Hepatocyte (in vitro differentiated cells): ENCODE results near the gene TES. TPM values are rescaled to one million over a fixed set of nuclear protein-coding genes. Genes with fewer than 3 reads are reported as not detected.

ENCODE experiments used
- DNase-seq: peaks from one replicate; pipeline ENCODE4 v3.0.0-alpha.2; 2016; ENCODE audit warnings: low spot score
- H2AFZ ChIP-seq: fragments of 200-600 bp; sonication (generic); 2 replicates; pipeline ENCODE4 v1.6.0; 2016; ENCODE audit warnings: antibody characterized with exemption, mild to moderate bottlenecking
- H3K27ac ChIP-seq: fragments of 200-600 bp; sonication (generic); 2 replicates; pipeline ENCODE4 v1.5.1; 2016; ENCODE audit warnings: mild to moderate bottlenecking
- H3K27me3 ChIP-seq: fragments of 200-600 bp; sonication (generic); 2 replicates; pipeline ENCODE4 v1.6.1; 2016
- H3K36me3 ChIP-seq: fragments of 200-600 bp; sonication (generic); replicated peaks from 2 replicates; pipeline ENCODE4 v1.5.1; 2016; ENCODE audit warnings: low read depth; ENCODE audit not compliant: insufficient read depth
- H3K4me1 ChIP-seq: fragments of 200-600 bp; sonication (generic); 2 replicates; pipeline ENCODE4 v1.5.1; 2016; ENCODE audit warnings: mild to moderate bottlenecking, moderate library complexity; ENCODE audit not compliant: insufficient read depth
- H3K4me2 ChIP-seq: fragments of 200-600 bp; sonication (generic); 2 replicates; pipeline ENCODE4 v1.6.0; 2016
- H3K4me3 ChIP-seq: fragments of 200-600 bp; sonication (generic); 2 replicates; pipeline ENCODE4 v1.5.1; 2016; ENCODE audit warnings: mild to moderate bottlenecking
- H3K79me2 ChIP-seq: fragments of 200-600 bp; sonication (generic); 2 replicates; pipeline ENCODE4 v1.6.0; 2017; ENCODE audit warnings: mild to moderate bottlenecking
- H3K9me2 ChIP-seq: fragments of 200-600 bp; sonication (generic); replicated peaks from 2 replicates; pipeline ENCODE4 v1.6.0; 2017; ENCODE audit warnings: mild to moderate bottlenecking; ENCODE audit not compliant: insufficient read depth
- H3K9me3 ChIP-seq: fragments of 200-600 bp; sonication (generic); 2 replicates; pipeline ENCODE4 v1.5.1; 2016; ENCODE audit warnings: low read depth, mild to moderate bottlenecking
- H4K20me1 ChIP-seq: fragments of 200-600 bp; sonication (generic); 2 replicates; pipeline ENCODE4 v1.6.0; 2016; ENCODE audit warnings: mild to moderate bottlenecking; ENCODE audit not compliant: insufficient read depth, poor library complexity, severe bottlenecking
- CTCF ChIP-seq: fragments of 200-600 bp; sonication (generic); IDR thresholded peaks from 2 replicates; pipeline ENCODE4 v1.5.1; 2016; ENCODE audit warnings: antibody characterized with exemption, mild to moderate bottlenecking; ENCODE audit not compliant: poor library complexity
- EZH2 ChIP-seq: fragments of 200-600 bp; sonication (generic); IDR thresholded peaks from 2 replicates; pipeline ENCODE4 v1.6.1; 2016; ENCODE audit warnings: antibody characterized with exemption, mild to moderate bottlenecking, borderline replicate concordance
- EZH2phosphoT487 ChIP-seq: fragments of 200-600 bp; sonication (generic); IDR thresholded peaks from one replicate; pipeline ENCODE4 v1.6.1; 2018; ENCODE audit warnings: antibody characterized with exemption, mild to moderate bottlenecking, low read depth, moderate library complexity; ENCODE audit not compliant: unreplicated experiment, severe bottlenecking
- WGBS: methylation state at CpG from one replicate; pipeline ENCODE4 v1.1.6; 2016; ENCODE audit warnings: low lambda C conversion rate; ENCODE audit errors: missing lambda C conversion rate; 5-methylcytosine and 5-hydroxymethylcytosine counted together
- polyA plus RNA-seq: library from polyadenylated mRNA; unstranded; fragments of >200 nt; fragmentation: Nextera tagmentation; extraction: Ambion mirVana; gene quantifications from 2 replicates; pipeline ENCODE4 v1.2.1, GENCODE V29; 2016
- total RNA-seq: library from RNA; depleted of rRNA; stranded (reverse); fragments of >200 nt; gene quantifications from 2 replicates; pipeline ENCODE4 v1.2.3, GENCODE V29; 2014

The TES gene
- total and polyA plus RNA-seq, 2 experiments from 2014 or later = 83.2 to 122 TPM

GRCh38 chr7:116224492-116225098 is 14.3 kb downstream of the TES start:
- Histone ChIP-seq H3K4me1 (peaks cover 3% of the 10 kb centered on the region), H3K4me2 (no peak overlapping the region), H2AFZ (no peak overlapping the region), H3K36me3 (no peaks in the 10 kb centered on the region), H3K27ac (no peak overlapping the region), H3K27me3 (no peaks in the 10 kb centered on the region), H4K20me1 (peaks cover 50% of the 10 kb centered on the region), H3K9me3 (no peaks in the 10 kb centered on the region), H3K79me2 (peaks cover 100% of the 10 kb centered on the region), H3K9me2 (no peaks in the 10 kb centered on the region), H3K4me3 (no peak overlapping the region)
- no peak for TF ChIP-seq EZH2phosphoT487
- TF ChIP-seq EZH2 = no peak
- TF ChIP-seq CTCF = no peak
- 69% methylated on average over 2 of the region's 2 CpGs for WGBS
- DNase-seq = no peak

GRCh38 chr7:116225860-116226259 is 15.5 kb downstream of the TES start:
- no peaks in the 10 kb centered on the region for H3K36me3 ChIP-seq
- peaks cover 10% of the 10 kb centered on the region for H3K4me1 ChIP-seq
- H3K9me2 ChIP-seq = no peaks in the 10 kb centered on the region
- TF ChIP-seq CTCF (no peak), EZH2 (no peak), EZH2phosphoT487 (no peak)
- H4K20me1 ChIP-seq = peaks cover 43% of the 10 kb centered on the region
- no peak for DNase-seq
- no peak overlapping the region for H3K27ac ChIP-seq
- H3K4me3 ChIP-seq = no peak overlapping the region
- H3K79me2 ChIP-seq = peaks cover 100% of the 10 kb centered on the region
- no peak overlapping the region for H3K4me2 ChIP-seq
- H3K9me3 ChIP-seq = no peaks in the 10 kb centered on the region
- H2AFZ ChIP-seq = no peak overlapping the region
- no peaks in the 10 kb centered on the region for H3K27me3 ChIP-seq

- 93% methylated on average over 2 of the region's 2 CpGs for WGBS
- H3K36me3 ChIP-seq = no peaks in the 10 kb centered on the region
- no peak overlapping the region for H3K4me3 ChIP-seq
- no peak for TF ChIP-seq CTCF
- TF ChIP-seq EZH2phosphoT487 = no peak
- TF ChIP-seq EZH2 = no peak
- no peak for DNase-seq
- no peaks in the 10 kb centered on the region for H3K9me3 ChIP-seq
- H3K27ac ChIP-seq = no peak overlapping the region
- H3K4me2 ChIP-seq = no peak overlapping the region
- peaks cover 100% of the 10 kb centered on the region for H3K79me2 ChIP-seq
- peaks cover 50% of the 10 kb centered on the region for H4K20me1 ChIP-seq
- H3K4me1 ChIP-seq = peaks cover 12% of the 10 kb centered on the region
- no peaks in the 10 kb centered on the region for H3K9me2 ChIP-seq
- no peak overlapping the region for H2AFZ ChIP-seq
- no peaks in the 10 kb centered on the region for H3K27me3 ChIP-seq
Measured at GRCh38 chr7:116226664-116227063, 16.3 kb downstream of the TES start.
